22Rv1 (cell line): ENCODE data around the gene GDPGP1.

Source experiments
- H3K27ac ChIP-seq: fragments of 450-650 bp; 2 replicates; pipeline ENCODE4 v1.5.1; 2017
- CTCF ChIP-seq: fragments of 450-650 bp; IDR thresholded peaks from 2 replicates; pipeline ENCODE4 v1.5.1; 2017; ENCODE audit warnings: mild to moderate bottlenecking
- ZFX ChIP-seq: fragments of 450-650 bp; IDR thresholded peaks from 2 replicates; pipeline ENCODE4 v1.6.1; 2017; ENCODE audit warnings: antibody characterized with exemption, borderline replicate concordance

The GDPGP1 gene

DNA sequence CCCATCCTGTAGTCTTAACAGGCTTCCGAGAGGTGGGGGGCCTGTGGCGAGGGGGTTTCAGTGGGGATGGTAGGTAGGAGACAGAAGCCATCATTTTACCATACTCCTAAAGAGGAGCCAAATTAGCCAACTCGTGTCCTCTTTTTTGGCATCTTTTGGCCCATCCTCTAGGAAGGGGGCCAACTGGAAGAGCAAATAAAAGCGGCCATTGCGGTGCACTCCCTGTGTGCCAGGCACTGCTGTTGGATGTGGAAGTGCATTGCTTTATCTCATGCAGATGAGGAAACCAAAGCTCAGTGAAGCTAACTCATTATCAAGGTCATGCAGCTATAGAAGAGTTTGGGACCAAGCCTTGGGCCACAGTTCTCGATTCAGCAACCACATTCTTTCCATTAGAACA lies 26.8 kb upstream of the GDPGP1 start:
- TF ChIP-seq CTCF (no peak), ZFX (no peak)
- H3K27ac ChIP-seq, result no peak overlapping the region

- TF ChIP-seq CTCF (no peak), ZFX (no peak)
These were observed 25.7 kb upstream of the GDPGP1 start for GRCh38 chr15:90208356-90208755.

DNA sequence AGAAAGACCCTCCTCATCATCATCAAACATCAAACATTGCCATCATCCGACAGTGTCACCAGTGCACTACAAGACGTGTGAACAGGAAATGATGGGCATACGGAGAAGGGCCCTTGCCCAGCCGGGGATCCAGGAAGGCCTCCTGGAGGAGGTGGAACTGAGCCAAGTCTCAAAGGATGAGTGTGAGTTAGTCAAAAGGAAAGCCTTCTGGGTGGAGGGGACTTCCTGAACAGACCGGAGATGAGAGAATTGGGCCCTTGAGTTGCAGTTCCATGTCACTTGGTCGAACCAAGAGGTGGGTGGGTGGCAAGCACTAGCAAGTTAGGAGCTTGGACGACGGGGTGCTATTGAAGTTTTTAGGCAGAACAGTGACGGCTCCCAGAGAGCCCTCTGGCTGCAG lies 24.4 kb upstream of the GDPGP1 start:
- no peak overlapping the region for H3K27ac ChIP-seq
- TF ChIP-seq CTCF (no peak), ZFX (no peak)

More at GRCh38 chr15:90208356-90208755, 25.7 kb upstream of the GDPGP1 start:
- no peak overlapping the region for H3K27ac ChIP-seq

- no peak overlapping the region for H3K27ac ChIP-seq
- TF ChIP-seq ZFX, result no peak
- TF ChIP-seq CTCF, result no peak
These were observed 23.4 kb upstream of the GDPGP1 start for GRCh38 chr15:90210593-90210992.

- TF ChIP-seq CTCF (no peak), ZFX (no peak)
- H3K27ac ChIP-seq, result no peak overlapping the region
These were observed 23.0 kb upstream of the GDPGP1 start for GRCh38 chr15:90211009-90211408.

GRCh38 chr15:90211440-90212143 lies 22.4 kb upstream of the GDPGP1 start:
- no peak for TF ChIP-seq CTCF
- no peak for TF ChIP-seq ZFX
- no peak overlapping the region for H3K27ac ChIP-seq

DNA sequence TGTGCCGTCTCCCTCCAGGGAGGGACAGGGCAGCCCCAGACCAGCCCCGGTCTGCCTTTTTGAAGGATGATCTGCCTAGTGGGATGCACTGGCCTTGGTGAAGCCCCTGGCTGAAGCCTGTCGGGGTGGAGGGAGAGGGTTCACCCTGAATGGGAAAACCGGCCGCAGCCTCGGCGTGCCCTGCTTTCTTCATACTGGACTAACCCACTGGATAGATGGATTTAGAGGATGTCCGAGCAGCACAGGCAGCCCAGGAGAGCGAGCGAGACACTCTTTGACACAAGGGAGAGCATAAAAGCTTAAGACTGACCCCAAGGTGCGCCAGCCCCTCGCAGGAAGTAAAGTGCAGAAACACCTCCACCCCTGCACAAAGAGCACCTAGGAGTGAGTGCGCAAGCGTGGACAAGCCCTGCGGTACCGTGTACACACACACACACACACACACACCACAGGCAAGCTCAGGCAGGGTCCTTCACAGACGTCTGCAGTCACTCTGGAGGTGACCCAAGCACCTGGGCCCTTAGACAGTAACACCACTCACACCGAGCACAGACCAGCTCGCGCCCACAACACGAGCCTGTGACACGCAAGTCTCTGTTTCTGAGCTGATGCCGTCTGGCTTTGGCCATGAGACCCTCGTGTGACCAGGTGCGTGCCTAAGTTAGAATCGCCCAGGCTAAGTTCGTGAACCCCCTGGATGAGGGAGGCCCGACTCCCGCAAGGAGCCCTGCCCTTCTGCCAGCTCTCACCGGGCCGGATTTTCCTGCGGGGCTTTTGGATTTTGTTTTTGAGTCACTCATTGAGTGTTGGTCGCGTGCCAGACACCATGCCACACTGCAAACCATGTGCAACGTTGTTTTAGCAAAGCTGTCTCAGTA lies 21.5 kb upstream of the GDPGP1 start:
- no peak for TF ChIP-seq ZFX
- no peak for TF ChIP-seq CTCF
- H3K27ac ChIP-seq, result no peak overlapping the region
